Right renal cortex interstitium (tissue), 3 donors: Measurements from ENCODE around the gene MGLL. TPM values are rescaled to one million over a fixed set of nuclear protein-coding genes. Genes with fewer than 3 reads are reported as not detected.

Experiments used
- DNase-seq, 3 donors: peaks; one replicate each; pipeline ENCODE4 v3.0.0-alpha.2; 2013; ENCODE audit warnings: low read depth in 3 of 3, low spot score in 2 of 3
- polyA plus RNA-seq, 3 donors: library from polyadenylated mRNA; unstranded; fragments of 120-200 nt; gene quantifications; one replicate each; pipeline ENCODE4 v1.2.1, GENCODE V29; 2013; ENCODE audit not compliant: insufficient read length in 3 of 3

MGLL gene
- 10 to 100 TPM; 21.8 to 24.9 (median 23.0) TPM for polyA plus RNA-seq

GRCh38 chr3:127822041-127822681 is at the start of gene MGLL:
Gene MGLL (minus strand): TSS chr3:127822515. CDS start chr3:127822318, 197 bp downstream.
- DNase-seq = peak in 1 of 3 donors; percentile 29

GRCh38 chr3:127870156-127870555 is 47.8 kb upstream of the MGLL start:
- no peak for DNase-seq

GRCh38 chr3:127867986-127868385 is 45.7 kb upstream of the MGLL start:
- no peak for DNase-seq

GRCh38 chr3:127867412-127867811 is 45.1 kb upstream of the MGLL start:
- DNase-seq = no peak

GRCh38 chr3:127865941-127866340 is 43.6 kb upstream of the MGLL start:
- no peak for DNase-seq

GRCh38 chr3:127860211-127860696 is 37.9 kb upstream of the MGLL start:
- DNase-seq = no peak

GRCh38 chr3:127859730-127860129 is 37.4 kb upstream of the MGLL start:
- no peak for DNase-seq

GRCh38 chr3:127858937-127859336 is 36.6 kb upstream of the MGLL start:
- DNase-seq = no peak

GRCh38 chr3:127858521-127858920 is 36.2 kb upstream of the MGLL start:
- DNase-seq = no peak

GRCh38 chr3:127857333-127857732 is 35.0 kb upstream of the MGLL start:
- no peak for DNase-seq

GRCh38 chr3:127856801-127857200 is 34.5 kb upstream of the MGLL start:
- no peak for DNase-seq

- DNase-seq = no peak
Observed at GRCh38 chr3:127855246-127855645, 32.9 kb upstream of the MGLL start.

- no peak for DNase-seq
Observed at GRCh38 chr3:127853681-127854080, 31.4 kb upstream of the MGLL start.

- no peak for DNase-seq
Observed at GRCh38 chr3:127851899-127852298, 29.6 kb upstream of the MGLL start.

GRCh38 chr3:127849368-127849767 is 27.1 kb upstream of the MGLL start:
- no peak for DNase-seq

- no peak for DNase-seq
Observed at GRCh38 chr3:127848131-127849129, 26.1 kb upstream of the MGLL start.

- no peak for DNase-seq
Observed at GRCh38 chr3:127847236-127847720, 25.0 kb upstream of the MGLL start.

GRCh38 chr3:127846576-127846975 is 24.3 kb upstream of the MGLL start:
- no peak for DNase-seq

- no peak for DNase-seq
Observed at GRCh38 chr3:127844326-127844942, 22.1 kb upstream of the MGLL start.

GRCh38 chr3:127840671-127841070 is 18.4 kb upstream of the MGLL start:
- DNase-seq = no peak

GRCh38 chr3:127839099-127839498 is 16.8 kb upstream of the MGLL start:
- DNase-seq = no peak
